ENCODE data around the gene SLC9A6.

DNA sequence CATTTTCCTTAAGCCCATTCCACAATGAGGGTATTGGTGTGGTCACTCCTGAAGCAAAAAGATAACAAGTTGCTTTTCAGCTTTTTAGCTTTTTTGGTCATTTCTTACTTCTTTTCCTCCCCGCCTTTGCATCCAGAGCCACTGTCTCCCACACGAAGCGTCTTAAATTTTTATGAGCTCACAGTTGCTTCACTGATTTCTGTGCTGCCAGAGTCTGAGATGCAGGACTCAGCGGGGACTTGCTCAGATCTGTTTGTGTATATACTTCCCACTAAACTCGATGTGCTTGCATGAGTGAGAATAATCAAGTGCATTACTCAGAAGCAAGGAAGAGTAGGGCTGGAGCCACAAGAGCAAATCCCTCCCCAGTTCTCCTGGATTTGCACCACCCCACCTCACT, 81.9 kb downstream of the SLC9A6 start:
- TF ChIP-seq PKNOX1 (IDR thresholded peaks at IDR 0.05), result no peak
- TF ChIP-seq HDAC6 (IDR thresholded peaks at IDR 0.05; ENCODE audit: unreplicated experiment), result no peak
- TF ChIP-seq NFYB (IDR thresholded peaks at IDR 0.05; ENCODE audit: insufficient read depth, low read depth, low read length), result no peak
- TF ChIP-seq CTCF (IDR thresholded peaks at IDR 0.05 in 2 of 3, conservative IDR thresholded peaks at IDR 0.05 in 1 of 3; ENCODE audit: control insufficient read depth in 2 of 3, extremely low read depth in 1 of 3, insufficient read depth in 1 of 3, low read depth in 3 of 3, low read length in 3 of 3), result no peak
- TF ChIP-seq NR2F1 (conservative IDR thresholded peaks at IDR 0.05), result no peak
- no peak for TF ChIP-seq FOXM1 (IDR thresholded peaks at IDR 0.05; ENCODE audit: low read depth, low read length)
- no peak for TF ChIP-seq POLR2A (IDR thresholded peaks at IDR 0.05; ENCODE audit: low read depth, low read length)
- no peak for TF ChIP-seq JUNB (IDR thresholded peaks at IDR 0.05)
- TF ChIP-seq ATF7 (IDR thresholded peaks at IDR 0.05; ENCODE audit: low read depth), result no peak

Measured in GM12878 (cell line).